ENCODE results near the gene MANSC1.

The MANSC1 gene

DNA sequence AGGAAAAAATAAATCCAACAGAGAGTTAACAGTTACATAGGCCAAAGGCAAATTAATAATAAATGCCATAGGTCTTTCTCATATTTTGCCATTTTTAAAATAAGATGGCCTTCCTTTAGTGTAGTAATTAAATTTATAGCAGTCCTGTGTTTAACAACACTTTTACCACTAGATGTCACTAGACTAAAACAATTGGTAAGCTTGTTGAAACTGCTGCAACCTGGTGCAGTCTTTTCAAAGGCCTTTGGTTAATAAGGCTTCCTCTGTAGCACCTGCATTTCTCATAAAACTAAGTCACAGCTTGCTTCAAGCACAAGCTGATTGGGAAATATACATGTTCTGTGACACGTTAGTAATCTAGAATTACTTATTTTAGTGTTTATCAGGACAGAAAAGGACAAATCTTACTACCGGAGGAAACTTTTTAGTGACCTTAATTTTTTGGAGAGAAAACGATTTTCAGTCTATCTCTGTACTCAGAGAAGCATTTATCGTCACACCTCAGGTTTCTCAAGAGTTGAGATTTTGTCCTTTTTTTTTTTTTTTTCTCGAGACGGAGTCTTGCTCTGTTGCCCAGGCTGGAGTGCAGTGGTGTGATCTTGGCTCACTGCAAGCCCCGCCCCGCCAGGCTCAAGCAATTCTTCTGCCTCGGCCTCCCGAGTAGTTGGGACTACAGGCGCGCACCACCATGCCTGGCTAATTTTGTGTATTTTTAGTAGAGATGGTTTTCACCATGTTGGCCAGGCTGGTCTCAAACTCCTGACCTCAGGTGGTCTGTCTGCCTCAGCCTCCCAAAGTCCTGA is 26.8 kb upstream of the MANSC1 start:
- Histone ChIP-seq H3K9me3 (ENCODE audit: control insufficient read depth, insufficient read depth, low read length) (no peaks in the 10 kb centered on the region), H3K4me1 (ENCODE audit: insufficient read depth, low read length) (no peaks in the 10 kb centered on the region), H3K9ac (ENCODE audit: low read depth, low read length) (no peak overlapping the region), H3K36me3 (ENCODE audit: insufficient read depth, low read length) (no peaks in the 10 kb centered on the region)

DNA sequence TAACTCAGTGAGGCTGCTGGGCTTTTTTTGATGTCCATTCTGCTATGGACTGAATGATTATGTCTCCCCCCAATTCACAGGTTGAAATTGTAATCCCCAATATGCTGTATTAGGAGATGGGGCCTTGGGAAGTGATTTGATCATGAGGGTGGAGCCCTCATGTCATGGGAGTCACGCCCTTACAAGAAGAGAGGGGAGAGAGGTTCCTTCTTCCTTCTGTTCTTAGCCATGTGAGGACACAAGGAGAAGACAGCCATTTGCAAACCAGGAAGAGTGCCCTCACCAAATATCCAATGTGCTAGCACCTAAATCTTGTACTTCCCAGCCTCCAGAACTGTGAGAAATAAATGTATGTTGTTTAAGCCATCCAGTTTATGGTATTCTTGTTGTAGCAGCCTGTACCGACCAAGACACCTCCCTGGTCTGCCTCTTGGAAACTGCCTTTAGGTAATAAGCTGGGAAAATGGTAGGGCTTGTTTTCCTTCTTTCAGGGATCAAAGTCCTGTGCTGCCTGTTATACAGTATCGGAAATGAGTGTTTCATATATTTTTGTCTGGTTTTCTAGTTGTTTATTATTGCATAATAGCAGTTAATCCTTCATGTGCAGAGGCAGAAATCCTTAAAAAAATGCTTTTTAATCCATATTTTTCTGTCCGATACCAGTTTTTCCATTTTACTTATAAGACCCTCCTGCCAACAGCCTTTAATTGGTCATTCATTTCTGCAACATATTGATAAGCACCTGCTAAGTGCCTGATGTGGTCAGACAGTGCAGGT is 23.1 kb upstream of the MANSC1 start:
- Histone ChIP-seq H3K9ac (ENCODE audit: low read depth, low read length) (no peak overlapping the region), H3K9me3 (ENCODE audit: control insufficient read depth, insufficient read depth, low read length) (no peaks in the 10 kb centered on the region), H3K36me3 (ENCODE audit: insufficient read depth, low read length) (no peaks in the 10 kb centered on the region), H3K4me1 (ENCODE audit: insufficient read depth, low read length) (no peaks in the 10 kb centered on the region)

DNA sequence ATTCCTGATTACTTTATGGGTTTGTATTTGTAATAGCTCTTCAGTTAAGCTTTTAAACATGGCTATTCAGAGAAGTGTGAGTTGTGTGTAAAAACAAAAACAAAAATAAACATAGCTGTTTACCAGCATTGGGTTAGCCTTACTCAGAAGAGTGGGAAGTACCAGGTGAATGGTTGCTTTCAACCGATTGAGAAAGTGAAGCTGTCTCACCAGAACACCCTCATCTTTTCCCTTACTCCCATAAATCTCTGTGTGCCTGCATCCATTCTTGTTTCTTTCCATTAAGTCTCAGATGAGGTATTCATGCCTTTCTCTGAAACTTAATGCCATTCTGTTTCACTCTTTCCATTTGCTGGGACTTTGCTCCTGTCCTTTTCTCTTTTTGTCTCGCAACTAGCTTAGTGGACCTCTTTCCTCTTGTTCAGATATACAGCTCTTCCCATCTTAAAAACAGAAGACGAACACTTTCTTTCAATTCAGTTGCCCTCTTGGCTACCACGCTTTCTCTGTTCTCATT is 17.5 kb upstream of the MANSC1 start:
- H3K9me3 ChIP-seq (ENCODE audit: control insufficient read depth, insufficient read depth, low read length), result no peaks in the 10 kb centered on the region
- H3K9ac ChIP-seq (ENCODE audit: low read depth, low read length), result no peak overlapping the region
- no peaks in the 10 kb centered on the region for H3K4me1 ChIP-seq (ENCODE audit: insufficient read depth, low read length)
- no peaks in the 10 kb centered on the region for H3K36me3 ChIP-seq (ENCODE audit: insufficient read depth, low read length)

DNA sequence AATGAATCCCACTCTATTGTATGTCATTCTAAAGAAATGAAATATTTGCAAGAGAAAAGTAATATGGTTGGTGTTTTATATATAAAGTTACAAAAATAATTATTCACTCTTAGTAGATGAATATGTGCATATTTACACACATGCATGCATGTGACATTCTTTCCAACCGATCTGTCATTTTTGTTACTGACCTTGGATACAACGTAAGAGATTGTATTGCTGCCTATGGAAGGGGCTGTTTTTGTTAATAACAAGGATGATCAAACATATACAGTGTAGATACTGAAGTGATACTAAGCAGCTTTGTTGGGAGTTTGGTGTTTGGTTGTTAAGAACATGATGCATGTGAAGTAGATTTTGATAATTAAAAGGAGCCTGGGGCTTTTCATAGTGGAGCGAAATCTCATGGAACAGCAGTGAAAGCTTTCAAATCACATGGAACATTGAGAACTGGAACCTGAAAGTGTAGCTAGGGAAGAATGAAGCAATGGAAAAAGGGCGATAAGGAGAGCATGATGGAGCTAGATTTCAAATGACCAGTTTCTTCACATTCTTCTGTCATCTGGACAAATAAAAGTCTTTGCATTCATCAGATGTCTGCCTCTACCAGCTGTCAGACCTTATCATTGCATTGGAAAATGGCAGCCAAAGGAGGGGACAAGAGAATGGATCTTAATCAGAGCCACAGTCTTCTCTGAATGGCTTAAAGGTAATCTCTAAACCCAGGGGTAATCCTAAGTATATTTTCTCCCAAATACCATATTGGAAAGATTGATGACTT is 16.8 kb upstream of the MANSC1 start:
- Histone ChIP-seq H3K36me3 (ENCODE audit: insufficient read depth, low read length) (no peaks in the 10 kb centered on the region), H3K9me3 (ENCODE audit: control insufficient read depth, insufficient read depth, low read length) (no peaks in the 10 kb centered on the region), H3K9ac (ENCODE audit: low read depth, low read length) (no peak overlapping the region), H3K4me1 (ENCODE audit: insufficient read depth, low read length) (no peaks in the 10 kb centered on the region)

DNA sequence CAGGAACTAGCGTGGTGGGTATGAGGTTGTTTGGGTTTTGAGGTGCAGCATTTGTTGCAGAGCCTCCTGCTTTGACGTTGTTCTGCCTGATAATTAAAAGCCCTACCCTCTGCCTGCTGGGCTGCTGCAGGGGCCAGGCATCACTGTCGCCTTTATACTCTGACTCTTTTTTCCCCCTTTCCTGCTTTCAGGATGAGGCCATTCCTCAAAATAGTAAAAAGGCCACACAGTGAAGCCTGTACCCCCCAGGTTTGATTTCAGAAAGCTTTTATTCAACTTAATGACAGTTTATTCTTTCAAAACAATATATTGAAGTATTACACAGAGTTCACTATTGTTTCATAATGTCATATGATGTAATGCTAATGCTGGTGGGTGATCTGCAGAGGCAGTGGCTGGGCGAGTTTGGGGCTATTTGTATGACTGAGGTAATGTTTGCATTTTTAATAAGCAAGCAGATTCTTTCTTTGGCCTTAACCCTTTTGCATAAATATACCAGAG is 15.9 kb upstream of the MANSC1 start:
- no peaks in the 10 kb centered on the region for H3K36me3 ChIP-seq (ENCODE audit: insufficient read depth, low read length)
- no peaks in the 10 kb centered on the region for H3K9me3 ChIP-seq (ENCODE audit: control insufficient read depth, insufficient read depth, low read length)
- no peak overlapping the region for H3K9ac ChIP-seq (ENCODE audit: low read depth, low read length)
- H3K4me1 ChIP-seq (ENCODE audit: insufficient read depth, low read length), result no peaks in the 10 kb centered on the region

DNA sequence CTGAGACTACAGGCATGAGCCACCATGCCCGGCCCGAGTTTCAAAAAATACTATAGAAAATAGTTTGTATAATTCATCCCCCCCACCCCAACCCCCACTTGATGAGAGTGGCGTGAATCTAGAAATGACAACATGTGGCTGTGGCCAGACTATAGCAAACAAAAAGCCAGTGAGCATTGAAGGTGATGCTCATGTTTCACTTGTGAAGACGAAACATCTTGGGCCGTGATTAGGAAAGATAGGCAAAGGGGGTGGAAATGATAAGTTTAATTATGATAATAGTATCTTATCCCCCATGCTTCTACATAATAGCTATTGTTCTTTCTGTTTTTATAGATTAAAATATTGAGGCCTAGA is 15.4 kb upstream of the MANSC1 start:
- H3K36me3 ChIP-seq (ENCODE audit: insufficient read depth, low read length), result no peaks in the 10 kb centered on the region
- no peaks in the 10 kb centered on the region for H3K4me1 ChIP-seq (ENCODE audit: insufficient read depth, low read length)
- H3K9ac ChIP-seq (ENCODE audit: low read depth, low read length), result no peak overlapping the region
- H3K9me3 ChIP-seq (ENCODE audit: control insufficient read depth, insufficient read depth, low read length), result no peaks in the 10 kb centered on the region

DNA sequence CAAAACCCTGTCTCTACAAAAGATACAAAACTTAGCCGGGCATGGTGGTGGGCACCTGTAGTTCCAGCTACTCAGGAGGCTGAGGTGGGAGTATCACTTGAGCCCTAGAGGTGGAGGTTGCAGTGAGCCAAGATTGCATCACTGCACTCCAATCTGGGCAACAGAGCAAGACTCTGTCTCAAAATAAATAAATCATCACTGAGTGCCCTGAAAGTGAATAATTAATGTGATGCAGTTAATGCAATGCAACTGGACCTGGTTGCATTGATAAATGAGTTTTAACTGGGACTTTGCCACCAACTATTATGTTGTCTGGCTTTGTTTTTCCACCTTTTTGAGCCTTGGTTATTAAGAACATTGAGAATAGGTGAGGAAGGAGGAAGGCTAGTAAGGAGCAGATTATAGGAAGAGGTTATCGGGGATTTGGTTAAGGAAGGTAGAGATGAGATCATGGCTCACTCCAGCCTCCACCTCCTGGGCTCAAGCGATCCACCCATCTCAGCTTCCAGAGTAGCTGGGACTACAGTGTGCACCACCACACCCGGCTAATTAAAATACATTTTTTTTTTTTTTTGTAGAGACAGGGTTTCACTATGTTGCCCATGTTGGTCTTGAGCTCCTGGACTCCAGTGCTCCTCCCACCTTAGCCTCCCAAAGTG is 14.9 kb upstream of the MANSC1 start:
- Histone ChIP-seq H3K9ac (ENCODE audit: low read depth, low read length) (no peak overlapping the region), H3K9me3 (ENCODE audit: control insufficient read depth, insufficient read depth, low read length) (no peaks in the 10 kb centered on the region), H3K4me1 (ENCODE audit: insufficient read depth, low read length) (no peaks in the 10 kb centered on the region), H3K36me3 (ENCODE audit: insufficient read depth, low read length) (no peaks in the 10 kb centered on the region)

DNA sequence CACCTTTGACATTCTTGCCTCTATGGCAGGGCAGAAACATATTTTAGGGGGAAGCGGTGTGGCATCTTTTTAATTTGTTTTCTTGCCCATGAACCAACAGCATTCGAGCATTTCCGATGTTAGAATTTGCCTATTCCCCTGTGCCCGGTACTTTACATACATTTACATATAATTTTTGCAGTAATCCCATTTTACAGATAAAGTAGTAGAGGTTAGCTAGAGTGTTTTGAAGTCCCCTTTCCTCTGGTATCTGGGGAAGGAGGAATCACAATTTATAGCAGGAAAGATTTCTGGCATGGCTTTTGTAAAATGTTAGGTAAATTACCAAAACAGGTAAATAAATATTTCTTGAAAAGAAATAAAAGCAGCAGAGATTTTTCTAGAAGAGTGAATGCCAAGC is 8.5 kb upstream of the MANSC1 start:
- no peak overlapping the region for H3K9ac ChIP-seq (ENCODE audit: low read depth, low read length)

DNA sequence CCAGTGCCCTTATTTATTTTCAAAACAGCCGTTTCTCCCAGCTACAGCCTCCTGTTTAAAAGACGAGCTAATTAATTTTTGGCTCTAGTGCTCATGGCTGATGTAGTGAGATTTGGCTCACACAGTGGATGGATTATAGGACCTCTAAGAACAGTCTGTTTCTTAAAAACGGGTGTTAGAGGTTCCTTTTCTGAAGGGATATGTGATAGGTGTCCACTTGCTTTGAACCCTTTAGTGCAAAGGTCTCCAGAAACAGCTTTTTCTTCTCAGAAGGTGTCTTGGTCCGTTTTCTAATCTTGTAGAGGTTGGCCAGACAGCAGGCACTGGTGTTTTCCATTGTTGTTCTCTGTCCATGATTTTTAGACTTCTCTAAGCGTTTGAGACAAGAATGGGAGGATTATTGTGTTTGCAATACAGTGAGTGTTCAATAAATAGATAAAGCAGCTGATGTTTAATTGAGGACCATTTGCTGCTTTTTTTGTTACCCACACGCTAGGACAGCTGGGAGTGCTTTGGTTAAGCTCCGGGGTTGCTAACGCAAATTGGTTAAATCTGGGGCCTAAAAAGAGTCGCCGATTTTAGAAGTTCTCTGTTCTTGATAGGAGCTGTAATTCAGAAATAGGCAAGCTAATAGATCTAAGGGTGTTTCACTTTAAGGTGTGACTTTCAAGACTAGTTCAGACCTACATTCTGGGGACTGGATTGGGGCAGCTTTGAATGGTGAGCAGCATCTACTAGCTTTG is 7.8 kb upstream of the MANSC1 start:
- H3K36me3 ChIP-seq (ENCODE audit: insufficient read depth, low read length), result no peaks in the 10 kb centered on the region
- no peaks in the 10 kb centered on the region for H3K9me3 ChIP-seq (ENCODE audit: control insufficient read depth, insufficient read depth, low read length)
- H3K4me1 ChIP-seq (ENCODE audit: insufficient read depth, low read length), result peaks cover 5% of the 10 kb centered on the region
- H3K9ac ChIP-seq (ENCODE audit: low read depth, low read length), result peak overlapping the region; percentile 88

More for the DNA sequence above, 8.5 kb upstream of the MANSC1 start:
- H3K36me3 ChIP-seq (ENCODE audit: insufficient read depth, low read length), result no peaks in the 10 kb centered on the region
- peaks cover 4% of the 10 kb centered on the region for H3K4me1 ChIP-seq (ENCODE audit: insufficient read depth, low read length)
- no peaks in the 10 kb centered on the region for H3K9me3 ChIP-seq (ENCODE audit: control insufficient read depth, insufficient read depth, low read length)

DNA sequence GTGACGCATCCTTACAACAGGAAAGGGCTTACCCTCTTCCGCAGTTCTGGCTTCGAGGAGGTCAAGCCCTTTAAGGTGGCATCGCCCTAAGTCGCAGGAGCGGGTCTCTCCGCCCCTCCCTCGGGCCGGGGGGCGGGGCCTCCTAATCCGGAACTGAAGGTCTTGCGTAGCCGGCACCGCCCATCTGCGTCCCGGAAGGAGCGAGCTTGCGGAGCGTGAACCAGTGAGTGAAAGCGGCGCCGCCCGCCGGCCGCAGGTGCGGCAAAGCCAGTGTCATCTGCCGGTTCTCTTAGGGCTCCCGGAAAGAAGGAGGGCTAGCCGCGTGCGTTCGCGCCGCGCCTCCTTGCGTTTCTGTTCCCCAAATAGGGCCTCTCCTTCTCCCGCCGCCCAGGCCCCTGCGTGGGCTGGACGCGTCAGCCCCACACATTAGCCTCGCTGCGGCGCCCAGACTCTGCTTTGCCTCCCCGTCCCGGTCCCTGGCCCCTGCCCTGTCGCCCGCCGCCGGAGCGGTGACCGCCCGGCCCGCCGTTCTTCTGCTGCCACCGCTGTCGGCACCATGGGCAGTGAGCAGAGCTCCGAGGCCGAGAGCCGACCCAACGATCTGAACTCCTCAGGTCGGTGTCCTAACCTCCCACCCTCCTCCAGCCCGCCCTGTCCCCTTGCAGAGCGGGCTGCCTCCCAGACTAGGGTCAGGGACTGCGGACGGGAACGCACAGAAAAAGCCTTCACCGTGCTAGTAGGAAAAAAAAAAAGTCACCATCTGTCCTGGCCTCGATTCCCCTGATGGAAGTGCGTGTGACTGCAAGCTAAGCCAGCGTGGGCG is 7.1 kb upstream of the MANSC1 start, which contains the start of gene BORCS5:
Gene BORCS5, plus strand, starts transcription at position 183 of the 823 bp plus-strand sequence. Its CDS starts 374 bp downstream, at position 557.
- no peaks in the 10 kb centered on the region for H3K36me3 ChIP-seq (ENCODE audit: insufficient read depth, low read length)
- H3K9ac ChIP-seq (ENCODE audit: low read depth, low read length), result peak within 1 kb of the TSS; percentile 88
- H3K4me1 ChIP-seq (ENCODE audit: insufficient read depth, low read length), result peaks cover 5% of the 10 kb centered on the region
- H3K9me3 ChIP-seq (ENCODE audit: control insufficient read depth, insufficient read depth, low read length), result no peaks in the 10 kb centered on the region

DNA sequence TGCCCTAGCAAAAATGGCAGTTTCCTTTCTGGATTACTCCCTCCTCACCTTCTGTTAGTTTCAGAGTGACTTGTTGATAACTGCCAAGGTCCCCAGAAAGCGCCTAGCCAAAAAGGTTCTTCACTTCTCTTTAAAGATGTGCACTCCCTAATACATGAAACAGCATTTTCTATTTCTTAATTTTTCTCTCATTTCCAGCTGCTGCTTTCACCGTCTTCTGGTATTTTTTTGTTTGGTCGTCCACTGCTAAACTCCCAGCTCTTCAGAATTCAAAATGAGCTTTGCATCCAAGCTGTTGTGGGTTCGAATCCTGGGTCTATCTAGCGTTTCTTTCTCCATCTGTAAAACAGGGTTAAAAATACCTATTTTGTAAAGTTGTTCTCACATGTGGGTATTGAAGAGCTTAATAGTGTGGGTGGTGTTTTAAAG is 6.4 kb upstream of the MANSC1 start:
- H3K9ac ChIP-seq (ENCODE audit: low read depth, low read length), result peak overlapping the region; percentile 88
- H3K4me1 ChIP-seq (ENCODE audit: insufficient read depth, low read length), result peaks cover 5% of the 10 kb centered on the region
- H3K9me3 ChIP-seq (ENCODE audit: control insufficient read depth, insufficient read depth, low read length), result no peaks in the 10 kb centered on the region
- no peaks in the 10 kb centered on the region for H3K36me3 ChIP-seq (ENCODE audit: insufficient read depth, low read length)

DNA sequence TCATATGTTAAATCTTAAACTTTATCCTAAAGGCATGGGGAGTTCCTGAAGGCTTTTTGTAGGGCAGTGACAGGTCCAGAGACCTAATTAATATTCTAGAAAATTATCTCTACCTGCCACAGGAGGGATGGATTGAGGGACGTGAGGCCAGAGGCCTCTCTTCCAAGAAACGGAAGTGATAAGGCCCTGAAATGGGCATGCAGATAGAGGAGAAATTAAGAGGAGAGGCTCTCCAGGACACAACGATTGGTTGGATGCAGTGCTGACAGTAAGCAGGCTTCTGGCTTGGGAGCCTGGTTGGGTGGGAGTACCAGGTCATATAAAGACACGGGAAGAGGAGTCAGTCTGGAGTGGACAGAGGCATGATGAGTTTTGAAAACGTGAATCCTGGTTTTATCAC is 3.8 kb upstream of the MANSC1 start:
- H3K9ac ChIP-seq (ENCODE audit: low read depth, low read length), result no peak overlapping the region
- no peaks in the 10 kb centered on the region for H3K36me3 ChIP-seq (ENCODE audit: insufficient read depth, low read length)

DNA sequence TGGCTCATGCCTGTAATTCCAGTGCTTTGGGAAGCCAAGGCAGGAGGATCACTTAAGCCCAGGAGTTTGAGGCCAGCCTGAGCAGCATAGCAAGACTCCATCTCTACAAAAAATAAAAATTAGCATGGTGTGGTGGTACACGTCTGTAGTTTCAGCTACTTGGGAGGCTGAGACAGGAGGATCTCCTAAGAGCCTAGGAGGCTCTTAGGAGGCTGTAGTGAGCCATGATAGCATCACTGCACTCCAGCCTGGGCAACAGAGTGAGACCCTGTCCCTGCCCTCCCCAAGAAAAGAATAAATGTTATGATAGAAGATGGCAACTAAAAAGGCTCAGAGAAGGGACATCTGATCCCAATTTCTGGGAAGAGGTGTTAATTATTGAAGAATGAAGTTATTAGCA is 3.2 kb upstream of the MANSC1 start:
- Histone ChIP-seq H3K4me1 (ENCODE audit: insufficient read depth, low read length) (peaks cover 12% of the 10 kb centered on the region), H3K9me3 (ENCODE audit: control insufficient read depth, insufficient read depth, low read length) (no peaks in the 10 kb centered on the region), H3K36me3 (ENCODE audit: insufficient read depth, low read length) (no peaks in the 10 kb centered on the region), H3K9ac (ENCODE audit: low read depth, low read length) (no peak overlapping the region)

More for the DNA sequence above, 3.8 kb upstream of the MANSC1 start:
- peaks cover 12% of the 10 kb centered on the region for H3K4me1 ChIP-seq (ENCODE audit: insufficient read depth, low read length)
- no peaks in the 10 kb centered on the region for H3K9me3 ChIP-seq (ENCODE audit: control insufficient read depth, insufficient read depth, low read length)
